ENCODE data around the gene KIAA0930.

Gene KIAA0930

GRCh38 chr22:45172881-45173585 lies 67.7 kb downstream of the KIAA0930 start:
- Histone ChIP-seq H3K9me2 (ENCODE audit: low read depth, low read length) (no peaks in the 10 kb centered on the region), H3K4me2 (ENCODE audit: low read length) (no peak overlapping the region), H3K4me3 (ENCODE audit: low read depth, low read length, poor library complexity, severe bottlenecking) (no peak overlapping the region), H3K27me3 (ENCODE audit: insufficient read depth, low read length) (no peaks in the 10 kb centered on the region), H4K20me1 (ENCODE audit: insufficient read depth, low read length) (no peaks in the 10 kb centered on the region), H3K9me3 (ENCODE audit: low read length) (no peaks in the 10 kb centered on the region), H3K79me2 (ENCODE audit: insufficient read depth, low read length) (peaks cover 31% of the 10 kb centered on the region), H3F3A (ENCODE audit: insufficient read depth, low read length) (no peaks in the 10 kb centered on the region), H3K27ac (ENCODE audit: low read depth, low read length, poor library complexity, severe bottlenecking) (no peak overlapping the region), H3K36me3 (ENCODE audit: insufficient read depth, low read length) (peaks cover 100% of the 10 kb centered on the region), H3K4me1 (ENCODE audit: insufficient read depth, low read length, severe bottlenecking) (no peaks in the 10 kb centered on the region), H3K9ac (ENCODE audit: low read length) (no peak overlapping the region), H2AFZ (ENCODE audit: low read length) (no peak overlapping the region)
- TF ChIP-seq CTCF (IDR thresholded peaks at IDR 0.05; ENCODE audit: low read length) (no peak), EZH2 (IDR thresholded peaks at IDR 0.05; ENCODE audit: borderline replicate concordance, low read length) (no peak)

GRCh38 chr22:45171830-45172229 lies 68.9 kb downstream of the KIAA0930 start:
- TF ChIP-seq CTCF (IDR thresholded peaks at IDR 0.05; ENCODE audit: low read length): no peak
- TF ChIP-seq EZH2 (IDR thresholded peaks at IDR 0.05; ENCODE audit: borderline replicate concordance, low read length): no peak
- Histone ChIP-seq H3K27me3 (ENCODE audit: insufficient read depth, low read length) (no peaks in the 10 kb centered on the region), H3K27ac (ENCODE audit: low read depth, low read length, poor library complexity, severe bottlenecking) (no peak overlapping the region), H3K4me1 (ENCODE audit: insufficient read depth, low read length, severe bottlenecking) (peaks cover 2% of the 10 kb centered on the region), H2AFZ (ENCODE audit: low read length) (no peak overlapping the region), H3K79me2 (ENCODE audit: insufficient read depth, low read length) (peaks cover 43% of the 10 kb centered on the region), H3F3A (ENCODE audit: insufficient read depth, low read length) (no peaks in the 10 kb centered on the region), H3K9me3 (ENCODE audit: low read length) (no peaks in the 10 kb centered on the region), H3K9me2 (ENCODE audit: low read depth, low read length) (no peaks in the 10 kb centered on the region), H3K9ac (ENCODE audit: low read length) (no peak overlapping the region), H4K20me1 (ENCODE audit: insufficient read depth, low read length) (no peaks in the 10 kb centered on the region), H3K36me3 (ENCODE audit: insufficient read depth, low read length) (peaks cover 100% of the 10 kb centered on the region), H3K4me2 (ENCODE audit: low read length) (no peak overlapping the region), H3K4me3 (ENCODE audit: low read depth, low read length, poor library complexity, severe bottlenecking) (no peak overlapping the region)

GRCh38 chr22:45169591-45170466 lies 70.9 kb downstream of the KIAA0930 start:
- peaks cover 22% of the 10 kb centered on the region for H3K4me1 ChIP-seq (ENCODE audit: insufficient read depth, low read length, severe bottlenecking)
- TF ChIP-seq EZH2 (IDR thresholded peaks at IDR 0.05; ENCODE audit: borderline replicate concordance, low read length): no peak
- no peak for TF ChIP-seq CTCF (IDR thresholded peaks at IDR 0.05; ENCODE audit: low read length)
- peaks cover 59% of the 10 kb centered on the region for H3K79me2 ChIP-seq (ENCODE audit: insufficient read depth, low read length)
- no peak overlapping the region for H2AFZ ChIP-seq (ENCODE audit: low read length)
- no peak overlapping the region for H3K27ac ChIP-seq (ENCODE audit: low read depth, low read length, poor library complexity, severe bottlenecking)
- no peaks in the 10 kb centered on the region for H3K27me3 ChIP-seq (ENCODE audit: insufficient read depth, low read length)
- H4K20me1 ChIP-seq (ENCODE audit: insufficient read depth, low read length): no peaks in the 10 kb centered on the region
- H3F3A ChIP-seq (ENCODE audit: insufficient read depth, low read length): no peaks in the 10 kb centered on the region
- H3K4me2 ChIP-seq (ENCODE audit: low read length): no peak overlapping the region
- H3K36me3 ChIP-seq (ENCODE audit: insufficient read depth, low read length): peaks cover 90% of the 10 kb centered on the region
- H3K9me2 ChIP-seq (ENCODE audit: low read depth, low read length): no peaks in the 10 kb centered on the region
- H3K4me3 ChIP-seq (ENCODE audit: low read depth, low read length, poor library complexity, severe bottlenecking): no peak overlapping the region
- no peaks in the 10 kb centered on the region for H3K9me3 ChIP-seq (ENCODE audit: low read length)
- H3K9ac ChIP-seq (ENCODE audit: low read length): no peak overlapping the region
